GM19351 (cell line): Measurements from ENCODE around the gene YEATS4.

Source experiments
- ATAC-seq: cut with Tn5 transposase; IDR thresholded peaks from one replicate; pipeline ENCODE4 v1.9.1; 2021; ENCODE audit warnings: mild to moderate bottlenecking, moderate library complexity; ENCODE audit not compliant: unreplicated experiment

Gene YEATS4

DNA sequence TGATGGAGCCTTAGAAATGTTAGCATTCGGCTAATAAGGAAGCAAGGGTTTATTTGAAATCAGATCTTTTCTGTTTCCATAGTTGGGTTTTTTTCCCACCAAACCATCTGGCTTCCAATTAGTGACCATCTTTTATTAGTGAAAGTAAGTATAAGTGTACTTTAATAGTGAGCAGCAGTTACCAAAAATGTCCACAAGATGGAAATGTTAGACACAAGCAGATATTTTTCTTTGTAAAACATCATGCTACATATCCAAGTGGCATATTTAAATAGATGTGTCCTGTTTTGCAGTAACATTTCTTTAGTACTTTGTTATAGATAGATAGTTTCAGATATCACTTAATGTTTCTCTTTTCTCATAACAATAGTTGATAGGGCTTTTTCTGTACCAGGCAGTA, 28.8 kb downstream of the YEATS4 start:
- no peak for ATAC-seq

DNA sequence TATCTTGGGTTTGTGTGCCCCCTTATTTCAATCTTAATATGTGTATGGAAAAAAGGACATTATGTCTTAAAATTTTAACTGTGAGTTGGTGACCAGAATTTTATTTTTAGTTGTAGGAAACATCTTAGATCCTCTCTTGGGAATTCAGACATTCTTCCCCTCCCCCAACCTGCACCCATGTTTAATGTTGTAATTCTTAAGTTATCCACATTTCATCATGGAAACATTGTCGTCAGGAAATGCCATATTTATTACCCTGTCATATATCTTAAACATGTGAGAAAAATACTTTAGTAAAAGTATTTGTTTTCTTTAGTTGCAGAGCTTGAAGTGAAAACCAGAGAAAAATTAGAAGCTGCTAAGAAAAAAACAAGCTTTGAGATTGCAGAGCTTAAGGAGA, 30.3 kb downstream of the YEATS4 start:
- no peak for ATAC-seq

DNA sequence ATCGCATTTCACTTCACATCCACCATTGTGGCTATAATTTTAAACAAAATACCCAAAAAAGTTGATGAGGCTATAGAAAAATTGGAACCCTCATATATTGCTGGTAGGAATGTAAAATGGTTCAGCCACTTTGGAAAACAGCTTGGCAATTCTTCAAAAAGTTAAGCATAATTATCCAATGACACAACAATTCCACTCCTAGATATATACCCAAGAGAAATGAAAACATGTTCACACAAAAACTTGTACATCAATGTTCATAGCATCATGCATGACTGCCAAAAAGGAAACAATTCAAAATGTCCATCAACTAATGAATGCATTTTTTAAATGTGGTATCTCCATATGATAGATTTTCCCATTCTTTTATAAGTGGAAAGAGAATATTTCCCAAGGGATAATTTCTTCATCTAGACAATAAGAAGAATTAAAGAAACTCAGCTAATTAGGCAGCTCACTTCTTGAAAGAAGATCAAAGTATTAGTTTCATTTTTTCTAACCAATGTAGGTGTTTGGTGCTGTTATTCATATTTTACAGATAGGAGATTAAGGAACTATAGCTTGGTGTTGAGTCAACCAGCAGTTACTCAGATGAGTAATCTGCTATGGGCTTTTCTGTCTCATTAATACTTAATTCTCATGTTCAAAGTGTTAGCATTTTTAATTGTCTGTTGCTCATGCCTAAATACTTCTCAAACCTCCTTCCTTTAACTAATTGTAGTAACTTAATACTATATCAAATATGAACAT, 32.8 kb downstream of the YEATS4 start:
- peak; percentile 78 for ATAC-seq

DNA sequence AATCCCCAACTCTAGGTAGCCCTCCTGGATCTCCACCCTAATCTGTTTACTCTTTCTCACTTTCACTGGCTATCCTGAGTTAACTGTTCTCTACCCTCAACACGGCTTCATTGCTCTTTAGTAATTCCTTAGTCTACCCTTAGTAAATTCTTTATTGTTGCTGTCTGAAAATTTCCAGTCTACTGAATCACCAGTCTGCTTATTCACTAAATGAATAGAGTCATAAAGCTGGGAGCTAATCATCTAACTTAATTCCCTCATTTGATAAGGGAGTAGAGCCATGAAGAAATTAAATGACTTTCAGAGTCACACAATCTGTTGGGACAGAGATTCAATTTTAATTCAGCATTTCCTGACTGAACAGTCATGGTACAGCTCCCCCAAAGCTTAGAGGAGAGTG, 36.5 kb downstream of the YEATS4 start:
- ATAC-seq, result no peak

DNA sequence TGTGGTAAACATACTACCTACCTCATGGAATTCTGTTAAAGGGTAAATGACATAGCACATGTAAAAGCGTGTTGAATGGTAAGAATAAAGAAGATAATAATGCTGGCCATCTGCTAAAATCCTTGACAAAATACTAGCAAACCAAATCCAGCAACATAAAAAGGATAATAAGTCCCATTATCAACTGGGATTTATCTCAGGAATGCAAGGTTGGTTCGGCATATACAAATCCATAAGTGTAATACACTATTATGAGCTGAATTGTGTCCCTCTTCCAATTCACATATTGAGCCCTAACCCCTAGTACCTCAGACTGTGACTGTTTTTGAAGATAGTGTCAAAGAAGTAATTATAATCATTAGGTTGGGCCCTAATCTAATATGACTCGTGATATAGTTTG, 37.4 kb downstream of the YEATS4 start:
- no peak for ATAC-seq

DNA sequence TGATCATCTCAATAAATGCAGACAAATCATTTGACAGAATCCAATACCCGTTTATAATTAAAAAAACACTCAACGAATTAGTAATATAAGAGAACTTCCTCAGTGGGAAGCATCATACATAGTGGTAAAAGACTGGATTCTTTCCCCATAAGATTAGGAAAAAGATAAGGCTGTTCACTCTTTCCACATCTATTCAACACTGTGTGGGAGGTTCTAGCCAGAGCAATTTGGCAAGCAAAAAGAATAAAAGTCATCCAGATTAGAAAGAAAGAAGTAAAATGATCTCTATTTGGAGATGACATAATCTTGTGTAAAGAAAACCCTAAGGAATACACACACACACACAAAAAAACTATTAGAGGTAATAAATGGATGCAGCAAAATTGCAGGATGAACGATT, 38.4 kb downstream of the YEATS4 start:
- ATAC-seq, result no peak

DNA sequence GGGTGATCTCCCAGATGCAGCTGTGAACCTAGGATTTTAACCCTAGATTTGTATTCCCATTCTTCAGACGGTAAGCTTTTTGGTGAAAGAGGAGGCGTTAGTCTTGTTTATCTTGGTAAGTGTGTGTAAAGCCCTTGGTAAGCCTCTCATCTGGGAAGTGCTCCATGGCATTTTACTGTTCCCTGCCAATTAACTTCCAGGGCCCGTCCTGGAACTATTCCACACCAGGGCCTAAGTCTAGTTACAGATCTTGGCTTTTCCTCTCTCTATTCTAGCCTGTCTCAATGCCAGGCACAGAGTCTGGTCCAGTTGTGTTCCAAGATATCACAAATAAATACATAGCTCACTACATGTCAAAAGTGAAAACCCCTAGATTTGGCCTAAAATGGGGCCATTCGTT, 42.4 kb downstream of the YEATS4 start:
- ATAC-seq, result no peak

DNA sequence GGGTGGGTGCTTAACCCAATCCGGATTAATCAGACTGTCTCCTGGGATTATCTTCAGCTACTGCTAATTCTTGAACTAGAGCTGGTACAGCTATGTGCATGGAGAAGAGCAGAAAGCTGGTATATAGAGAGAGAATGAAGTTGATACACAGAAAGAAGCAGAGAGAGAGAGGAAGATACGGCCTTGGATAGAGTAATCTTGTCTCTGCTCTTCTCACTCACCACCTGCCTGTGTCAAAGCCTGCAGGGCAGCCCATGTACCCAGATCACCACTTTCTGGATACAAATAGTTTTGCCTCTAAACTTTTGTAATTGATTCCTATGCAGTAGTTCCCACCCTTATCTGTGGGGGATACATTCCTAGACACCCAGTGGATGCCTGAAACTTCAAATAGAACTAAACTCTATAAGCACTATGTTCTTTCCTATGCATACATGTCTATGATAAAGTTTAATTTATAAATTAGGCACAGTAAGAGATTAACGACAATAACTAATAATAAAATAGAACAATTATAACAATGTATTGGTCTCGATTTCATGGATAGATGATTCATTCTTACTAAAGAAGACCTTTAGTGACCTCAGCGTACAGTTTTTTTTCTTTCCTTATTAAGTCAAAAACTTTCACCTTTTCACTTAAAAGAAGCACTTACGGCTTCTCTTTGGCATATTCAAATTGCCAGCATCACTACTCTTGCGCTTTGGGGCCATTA, 45.5 kb downstream of the YEATS4 start:
- ATAC-seq, result no peak

DNA sequence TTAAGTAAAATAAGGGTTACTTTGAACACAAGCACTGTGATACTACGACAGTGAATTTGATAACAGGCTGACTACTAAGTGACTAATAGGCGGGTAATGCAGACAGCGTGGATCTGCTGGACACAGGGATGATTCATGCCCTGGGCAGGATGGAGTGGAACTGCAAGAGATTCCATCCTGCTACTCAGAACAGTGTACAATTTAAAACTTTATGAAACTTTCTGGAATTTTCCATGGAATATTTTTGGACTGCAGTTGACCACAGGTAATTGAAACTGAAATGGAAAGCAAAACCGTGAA, 46.0 kb downstream of the YEATS4 start:
- ATAC-seq, result no peak

DNA sequence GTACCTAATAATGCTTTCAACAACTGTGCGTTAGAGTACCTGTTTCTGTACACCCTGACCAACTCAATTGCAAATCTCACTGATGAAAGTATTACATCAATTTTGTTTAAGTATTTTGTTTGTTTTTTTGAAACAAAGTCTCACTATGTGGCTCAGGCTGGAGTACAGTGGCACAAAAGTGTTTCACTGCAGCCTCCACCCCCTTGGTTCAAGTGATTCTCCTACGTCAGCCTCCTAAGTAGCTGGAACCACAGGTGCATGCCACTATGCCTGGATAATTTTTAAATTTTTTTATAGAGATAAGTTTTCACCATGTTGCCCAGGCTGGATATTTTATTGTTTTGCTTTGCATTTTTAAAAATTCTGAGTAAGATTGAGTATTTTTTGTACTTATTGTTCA, 46.7 kb downstream of the YEATS4 start:
- no peak for ATAC-seq

DNA sequence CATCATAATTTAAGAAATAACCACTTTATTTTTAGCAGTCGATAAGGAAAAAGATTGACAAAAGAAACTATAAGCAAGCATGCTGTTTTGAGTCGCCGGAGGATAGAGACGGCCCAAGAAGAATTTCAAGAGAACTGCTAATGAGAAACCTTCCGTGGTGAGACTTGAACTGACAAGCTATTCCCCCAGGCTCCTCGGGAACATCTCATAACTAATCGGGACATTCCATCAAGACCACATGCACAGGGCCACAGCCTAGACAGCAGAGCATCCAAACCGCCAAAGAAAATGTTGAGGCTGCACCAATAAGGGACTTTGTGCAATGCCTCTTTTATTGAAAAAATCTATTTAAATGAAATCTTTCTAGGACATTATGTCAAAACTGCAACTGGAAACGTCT, 51.0 kb downstream of the YEATS4 start:
- ATAC-seq, result no peak

DNA sequence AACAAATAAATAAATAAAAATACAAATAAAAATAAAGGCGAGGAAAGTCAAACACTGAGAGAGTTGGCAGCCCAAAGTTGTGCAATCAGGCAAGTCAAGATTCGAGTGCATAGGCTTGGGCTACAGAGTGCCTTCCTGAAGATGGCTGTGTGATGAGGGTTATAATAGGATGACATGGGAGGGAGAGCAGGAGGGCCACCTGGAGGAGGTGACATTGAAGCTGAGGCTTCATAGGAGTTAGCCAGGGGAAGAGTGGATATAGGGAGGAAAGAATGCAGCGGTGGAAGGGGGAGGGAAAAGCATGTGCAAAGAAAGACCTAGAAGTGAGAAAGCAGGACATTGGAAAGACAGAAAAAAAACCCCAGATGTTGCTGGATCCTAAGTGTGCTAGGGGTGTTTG, 53.1 kb downstream of the YEATS4 start:
- ATAC-seq, result no peak

DNA sequence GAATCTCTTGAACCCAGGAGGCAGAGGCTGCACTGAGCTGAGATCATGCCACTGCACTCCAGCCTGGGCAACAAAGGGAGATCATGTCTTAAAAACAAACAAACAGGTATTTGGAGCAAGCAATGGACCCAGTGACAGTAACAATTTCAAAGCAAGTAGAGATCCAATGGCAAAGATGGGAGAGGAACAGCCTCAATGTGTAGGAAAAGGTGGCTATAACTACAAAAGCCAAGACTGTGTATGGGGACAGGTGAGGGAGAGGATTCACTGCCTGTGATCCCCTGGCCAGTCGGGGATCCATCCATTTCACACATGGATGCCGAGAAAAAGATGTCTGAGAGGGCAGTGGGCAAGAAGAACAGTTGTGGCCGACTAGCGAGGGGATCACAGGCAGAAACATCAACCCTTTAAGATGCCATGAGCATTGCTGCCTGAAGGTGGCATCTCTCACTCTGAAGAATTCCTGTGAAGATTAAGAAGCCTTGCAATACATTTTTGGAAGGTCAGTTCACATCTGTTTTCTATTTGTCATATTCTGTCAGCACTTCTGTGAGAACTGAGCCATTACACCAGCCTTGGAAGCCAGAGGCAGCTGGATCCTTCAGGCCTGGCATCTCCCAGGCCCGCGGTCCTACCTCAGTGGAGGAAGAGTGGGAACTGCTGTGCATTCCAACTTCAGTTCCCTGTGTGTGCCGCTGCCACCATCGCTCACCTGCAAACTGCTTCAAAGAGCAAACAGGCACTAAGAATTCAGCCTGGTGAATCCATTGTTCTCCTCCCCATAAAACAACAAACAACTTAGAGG, 56.1 kb downstream of the YEATS4 start:
- no peak for ATAC-seq

DNA sequence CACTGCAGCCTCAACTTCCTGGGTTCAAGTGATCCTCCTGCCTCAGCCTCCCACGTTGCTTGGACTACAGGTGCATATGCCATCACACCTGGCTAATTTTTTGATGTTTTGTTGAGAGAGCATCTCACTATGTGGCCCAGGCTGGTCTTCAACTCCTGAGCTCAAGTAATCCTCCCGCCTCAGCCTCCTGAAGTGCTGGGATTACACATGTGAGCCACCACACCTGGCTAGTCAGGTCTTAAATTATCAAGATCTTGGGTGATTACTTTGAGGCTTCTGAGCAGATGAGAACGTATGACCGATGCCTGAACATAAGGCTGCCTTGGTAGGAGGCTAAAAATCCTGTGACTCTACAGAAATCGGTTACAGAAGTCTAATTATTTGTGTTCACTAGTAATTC, 57.7 kb downstream of the YEATS4 start:
- no peak for ATAC-seq

DNA sequence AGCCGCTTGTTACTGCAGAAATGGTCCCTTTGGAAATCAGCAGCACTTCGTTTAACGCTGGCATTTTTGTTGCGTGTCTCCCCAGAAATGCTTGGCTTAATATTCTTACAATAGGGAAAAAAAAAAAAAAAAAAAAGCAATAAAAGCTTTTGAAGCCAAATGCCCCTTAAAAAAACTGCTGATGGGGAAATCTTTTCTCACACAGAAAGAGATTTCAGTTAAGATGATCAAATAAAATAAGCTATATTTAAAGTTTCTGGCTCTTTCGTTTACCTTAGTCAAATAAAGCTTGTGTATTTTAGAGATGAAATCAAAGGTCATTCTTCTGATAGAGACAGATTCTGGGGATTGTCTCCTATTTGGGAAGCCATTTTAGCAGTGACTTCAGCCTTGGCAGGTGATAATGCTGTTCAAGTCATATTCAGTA, 58.2 kb downstream of the YEATS4 start:
- ATAC-seq, result no peak

DNA sequence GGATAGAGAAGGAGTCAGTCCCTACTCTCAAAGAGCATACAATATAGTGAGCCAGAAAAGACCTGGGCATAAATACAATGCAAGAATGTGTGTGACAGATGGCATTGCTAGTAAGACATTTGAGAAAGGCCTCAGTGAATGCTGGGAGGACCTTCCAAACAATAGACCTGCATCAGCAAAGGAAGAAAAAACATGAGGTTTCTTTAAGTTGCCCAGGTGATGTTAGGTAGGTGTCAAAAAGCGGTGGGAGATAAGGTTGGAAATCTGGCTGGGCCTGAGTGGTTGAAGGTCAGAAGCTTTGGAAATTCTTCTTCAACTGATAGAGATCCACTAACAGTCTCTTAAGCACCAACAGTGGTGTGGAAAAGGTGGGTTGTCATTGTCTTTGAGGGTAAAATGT, 60.2 kb downstream of the YEATS4 start:
- no peak for ATAC-seq

DNA sequence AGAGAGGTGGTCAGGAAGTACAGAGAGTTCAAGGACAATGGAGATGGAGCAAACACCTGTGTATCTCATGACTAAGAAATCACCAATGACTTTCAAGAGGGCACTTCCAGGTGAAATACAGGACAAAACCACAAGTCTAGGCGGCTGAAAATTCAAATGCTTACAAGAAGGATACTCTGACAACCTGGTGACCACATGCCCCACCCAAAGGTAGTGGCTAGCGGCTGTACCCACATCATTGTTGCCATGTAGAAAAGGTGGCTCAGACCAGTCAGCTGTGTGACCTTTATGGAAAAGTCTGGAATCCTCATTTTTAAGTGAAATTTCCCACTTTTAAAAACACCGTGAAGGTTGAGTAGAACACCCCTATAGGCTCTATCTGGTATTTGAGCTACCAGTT, 62.0 kb downstream of the YEATS4 start:
- ATAC-seq, result no peak

DNA sequence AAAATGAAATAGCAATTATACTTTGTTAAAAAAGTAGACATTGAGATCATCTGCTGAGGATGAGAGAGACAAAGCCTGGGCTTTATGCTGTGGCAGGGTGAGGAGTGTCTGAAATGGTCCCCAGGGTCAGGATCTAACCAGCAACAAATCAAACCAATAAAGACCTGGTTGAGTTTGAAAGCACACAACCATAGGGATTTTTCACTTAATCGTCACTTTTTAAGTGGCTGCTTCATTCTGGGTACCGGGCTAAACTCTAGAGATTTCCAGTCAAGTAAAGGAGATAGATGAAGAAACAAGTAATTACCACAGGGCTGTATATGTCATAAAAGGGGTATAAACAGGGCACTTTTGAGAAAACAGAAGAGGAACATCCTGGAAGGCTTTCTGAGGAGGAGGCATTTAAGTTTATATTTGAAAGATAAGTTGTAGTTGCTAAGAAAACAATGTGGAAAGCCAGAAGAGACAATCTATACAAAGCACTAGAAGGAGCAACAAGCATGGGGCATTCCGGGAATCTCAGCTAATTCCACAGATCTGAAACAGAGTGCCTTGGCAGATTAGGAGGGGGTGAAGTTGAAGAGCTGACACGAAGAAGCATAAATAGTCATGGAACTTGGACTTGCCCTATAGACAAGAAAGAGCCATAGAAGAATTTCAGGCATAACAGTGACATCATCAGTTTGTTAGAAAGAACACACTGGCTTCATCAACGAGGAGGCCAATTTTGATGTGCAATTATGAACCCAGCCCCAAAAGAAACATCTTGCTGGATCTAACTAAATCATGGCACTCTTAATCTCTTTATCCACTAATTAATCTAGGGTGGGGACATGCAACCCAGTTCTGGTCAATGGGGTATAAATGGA, 63.7 kb downstream of the YEATS4 start:
- ATAC-seq, result no peak

DNA sequence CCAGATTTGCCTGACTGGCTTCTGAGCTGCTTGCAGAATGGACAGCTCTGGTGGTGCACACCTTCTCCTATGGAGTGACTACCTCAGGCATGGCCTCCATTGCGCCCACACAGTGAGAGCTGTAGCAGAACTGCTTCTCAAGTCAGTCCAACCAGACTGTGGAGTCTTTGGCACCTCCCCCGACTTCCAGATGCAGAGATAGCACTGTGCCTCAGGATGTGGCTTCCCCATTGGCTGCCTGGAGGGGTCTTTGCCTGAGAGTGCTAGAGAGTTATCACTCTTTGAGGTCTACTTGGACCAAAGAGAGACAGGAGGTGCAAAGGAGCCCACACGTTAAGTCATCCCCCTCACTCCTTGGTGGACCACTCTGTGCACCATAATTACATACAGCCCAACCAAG, 65.9 kb downstream of the YEATS4 start:
- ATAC-seq, result no peak

DNA sequence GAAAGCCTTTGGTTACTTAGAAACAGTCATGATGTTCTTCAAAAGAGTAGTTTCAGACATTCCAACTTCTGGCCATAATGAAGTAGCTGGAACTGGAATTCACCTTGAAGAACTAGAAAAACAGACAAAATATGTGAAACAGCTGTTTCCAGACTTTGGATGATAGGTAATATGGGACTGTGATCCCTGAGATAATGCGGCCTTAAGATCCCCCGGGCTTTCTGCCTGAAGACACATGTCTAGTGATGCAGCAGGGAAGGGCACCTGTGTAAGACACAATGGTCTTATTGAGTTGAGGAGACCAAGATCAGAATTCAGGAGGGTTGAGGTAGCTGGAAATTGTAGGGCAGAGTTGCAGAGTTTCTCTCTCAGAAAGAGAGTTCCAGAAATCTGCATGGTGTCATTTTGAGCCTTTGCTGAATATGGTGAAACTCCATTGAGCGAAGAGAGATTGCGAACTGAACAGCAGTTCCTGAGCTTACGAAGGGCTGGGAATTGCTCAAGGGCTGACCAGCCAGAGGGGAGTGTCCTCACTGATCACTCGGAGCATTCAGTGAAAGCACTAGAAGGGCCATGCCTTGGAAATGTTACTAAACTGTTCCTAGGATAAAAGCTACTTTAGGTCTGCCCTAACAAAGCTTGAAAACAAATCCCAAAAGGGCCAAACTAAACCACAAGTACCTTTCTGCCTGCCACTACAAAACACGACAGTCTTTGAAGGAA, 69.0 kb downstream of the YEATS4 start:
- ATAC-seq, result no peak
